ENCODE measurements around the gene PDZRN3.

The PDZRN3 gene

DNA sequence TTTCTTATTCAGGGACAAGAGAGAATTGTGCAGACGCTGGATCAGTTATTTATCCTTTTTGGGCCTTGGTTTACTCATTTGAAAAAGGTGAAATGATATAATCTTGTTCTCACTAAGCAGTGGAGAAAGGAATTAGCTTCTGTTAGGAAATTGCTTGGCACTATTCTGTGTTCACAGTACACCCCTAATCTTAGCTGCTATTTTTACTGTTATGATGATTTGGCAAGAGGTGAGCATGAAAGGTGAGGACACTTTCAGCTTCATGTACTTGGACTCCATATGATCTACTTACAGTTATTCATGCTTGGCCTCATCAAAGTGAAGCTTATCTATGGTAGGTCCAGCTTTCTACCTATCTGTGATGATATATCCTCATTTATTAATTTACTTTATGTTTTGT lies 282.7 kb downstream of the PDZRN3 start:
- in situ Hi-C loops (cut with HindIII; ENCODE audit: low pct_unique_long_range_greater_than_20kb, low sequenced_read_pairs) = no loop called here
- no peak for TF ChIP-seq JUND (IDR thresholded peaks at IDR 0.05; ENCODE audit: low read depth)
- DNase-seq (ENCODE audit: low read depth in 1 of 2, low spot score in 1 of 2) = no peak

DNA sequence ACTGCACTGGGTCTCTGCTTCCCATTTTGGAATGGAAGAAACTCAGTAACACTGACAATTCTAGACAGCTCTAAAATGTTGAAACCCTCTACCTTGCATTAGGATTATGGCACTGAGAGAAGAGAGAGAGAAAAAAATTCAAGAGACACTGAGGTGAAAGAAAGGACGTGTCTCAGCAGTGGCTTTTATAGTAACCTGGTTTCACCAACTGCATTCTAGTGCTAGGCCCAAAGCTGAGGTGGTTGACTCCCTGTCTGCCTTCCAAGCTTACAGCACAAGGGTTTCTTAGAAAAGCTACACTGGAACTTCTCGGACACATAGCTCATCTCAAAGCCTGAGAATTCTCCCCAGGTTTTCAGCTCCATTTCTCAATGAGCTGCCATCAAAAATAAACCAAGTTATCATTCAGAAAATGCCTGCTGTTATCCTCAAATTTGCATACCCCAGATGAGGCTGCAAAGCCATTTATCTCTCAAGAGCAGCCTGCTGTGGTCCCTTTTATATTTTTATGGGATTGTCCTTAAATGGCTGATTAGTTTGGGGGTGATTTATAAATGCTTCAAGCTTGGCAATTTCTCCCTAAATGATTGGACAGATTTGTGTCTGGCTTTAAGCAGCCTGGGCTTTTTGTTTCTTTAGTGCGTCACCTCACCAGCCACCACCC lies 283.3 kb downstream of the PDZRN3 start:
- in situ Hi-C loops (cut with HindIII; ENCODE audit: low pct_unique_long_range_greater_than_20kb, low sequenced_read_pairs) = no loop called here
- TF ChIP-seq JUND (IDR thresholded peaks at IDR 0.05; ENCODE audit: low read depth) = no peak
- DNase-seq (ENCODE audit: low read depth in 1 of 2, low spot score in 1 of 2) = no peak

DNA sequence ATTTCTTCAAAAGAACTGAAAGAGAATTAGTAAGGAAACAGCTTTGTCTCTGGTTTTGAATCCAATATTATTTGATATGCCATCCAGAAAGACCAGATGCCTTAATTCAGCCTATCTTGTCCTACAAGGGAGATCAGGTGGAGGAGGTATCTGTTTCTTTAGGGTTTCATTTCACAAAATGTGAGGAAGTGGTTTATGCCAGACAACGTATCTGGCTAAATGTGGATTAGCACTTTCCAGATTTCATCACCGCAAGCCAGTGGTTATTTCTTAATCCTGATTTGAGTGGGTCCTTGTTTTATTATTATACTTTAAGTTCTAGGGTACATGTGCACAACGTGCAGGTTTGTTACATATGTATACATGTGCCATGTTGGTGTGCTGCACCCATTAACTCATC lies 292.2 kb downstream of the PDZRN3 start:
- TF ChIP-seq JUND (IDR thresholded peaks at IDR 0.05; ENCODE audit: low read depth) = no peak
- no peak for DNase-seq (ENCODE audit: low read depth in 1 of 2, low spot score in 1 of 2)
- in situ Hi-C loops (cut with HindIII; ENCODE audit: low pct_unique_long_range_greater_than_20kb, low sequenced_read_pairs) = no loop called here
